Gastroesophageal sphincter (tissue), 3 donors: Measurements from ENCODE around the gene TNFRSF6B.

Experiments
- EP300 ChIP-seq: sonication (generic); formaldehyde crosslinking; IDR thresholded peaks from one replicate; pipeline ENCODE4 v1.6.1; 2017; ENCODE audit warnings: antibody characterized with exemption, mild to moderate bottlenecking
- POLR2A ChIP-seq, 2 donors: fragments of 450-650 bp; IDR thresholded peaks; one replicate each; pipeline ENCODE4 v1.6.1; 2017; ENCODE audit warnings: antibody characterized with exemption in 2 of 2, mild to moderate bottlenecking in 2 of 2, moderate library complexity in 1 of 2
- POLR2AphosphoS5 ChIP-seq: sonication (generic); formaldehyde crosslinking; IDR thresholded peaks from one replicate; pipeline ENCODE4 v1.6.1; 2017; ENCODE audit warnings: antibody characterized with exemption
- TF ChIP-seq, protein P1 (sequence below), 4 experiments: fragments of 200-600 bp in 2 of 4; fragments of 450-650 bp in 2 of 4; sonication (generic) in 1 of 4; IDR thresholded peaks; one replicate each; pipeline ENCODE4 v1.5.1; 2017 to 2019; ENCODE audit warnings: antibody characterized with exemption in 4 of 4, mild to moderate bottlenecking in 2 of 4, moderate library complexity in 2 of 4

DNA sequence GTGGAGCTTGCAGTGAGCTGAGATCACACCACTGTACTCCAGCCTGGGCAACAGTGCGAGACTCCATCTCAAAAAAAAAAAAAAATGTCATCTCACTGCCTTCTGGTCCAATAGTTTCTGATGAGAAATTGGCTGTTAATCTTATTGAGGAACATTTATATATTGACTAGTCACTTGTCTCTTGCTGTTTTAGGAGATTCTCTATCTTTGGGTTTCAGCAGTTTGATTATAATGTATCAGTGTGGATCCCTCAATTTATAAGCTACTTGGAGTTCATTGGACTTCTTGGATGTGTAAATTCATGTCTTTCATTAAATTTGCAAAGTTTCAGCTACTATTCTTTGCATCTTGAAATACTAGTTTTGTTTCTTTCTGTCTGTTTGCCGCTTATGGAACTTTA, 22.5 kb downstream of the TNFRSF6B start:
- TF ChIP-seq POLR2A (IDR thresholded peaks at IDR 0.05) (no peak), POLR2AphosphoS5 (no peak), EP300 (no peak)
- TF ChIP-seq, protein P1, sequence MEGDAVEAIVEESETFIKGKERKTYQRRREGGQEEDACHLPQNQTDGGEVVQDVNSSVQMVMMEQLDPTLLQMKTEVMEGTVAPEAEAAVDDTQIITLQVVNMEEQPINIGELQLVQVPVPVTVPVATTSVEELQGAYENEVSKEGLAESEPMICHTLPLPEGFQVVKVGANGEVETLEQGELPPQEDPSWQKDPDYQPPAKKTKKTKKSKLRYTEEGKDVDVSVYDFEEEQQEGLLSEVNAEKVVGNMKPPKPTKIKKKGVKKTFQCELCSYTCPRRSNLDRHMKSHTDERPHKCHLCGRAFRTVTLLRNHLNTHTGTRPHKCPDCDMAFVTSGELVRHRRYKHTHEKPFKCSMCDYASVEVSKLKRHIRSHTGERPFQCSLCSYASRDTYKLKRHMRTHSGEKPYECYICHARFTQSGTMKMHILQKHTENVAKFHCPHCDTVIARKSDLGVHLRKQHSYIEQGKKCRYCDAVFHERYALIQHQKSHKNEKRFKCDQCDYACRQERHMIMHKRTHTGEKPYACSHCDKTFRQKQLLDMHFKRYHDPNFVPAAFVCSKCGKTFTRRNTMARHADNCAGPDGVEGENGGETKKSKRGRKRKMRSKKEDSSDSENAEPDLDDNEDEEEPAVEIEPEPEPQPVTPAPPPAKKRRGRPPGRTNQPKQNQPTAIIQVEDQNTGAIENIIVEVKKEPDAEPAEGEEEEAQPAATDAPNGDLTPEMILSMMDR (IDR thresholded peaks at IDR 0.05): no peak
